Measurements from ENCODE around the gene PACSIN1. TPM values are rescaled to one million over a fixed set of nuclear protein-coding genes. Genes with fewer than 3 reads are reported as not detected.
A peak's percentile ranks its signal among the peaks of the same experiment; 100 is the strongest.

The PACSIN1 gene
- total RNA-seq, 5 donors from 2014 or later (not counting 1 experiment from before 2014, with no cell fraction given), result 0.86 to 3.2 (median 2.4) TPM

GRCh38 chr6:34517461-34517881, 51.6 kb downstream of the PACSIN1 start:
- CTCF ChIA-PET, result no interaction called here
- DNase-seq, result no peak
- Mint-ChIP-seq H3K27ac (no peak overlapping the region), H3K9me3 (no peaks in the 10 kb centered on the region), H3K27me3 (peaks cover 6 to 14% of the 10 kb centered on the region in 2 donors), H3K4me1 (peaks cover 0 to 5% (median 0%) of the 10 kb centered on the region in 3 donors), H3K4me3 (no peak overlapping the region), H3K36me3 (no peaks in the 10 kb centered on the region)
- no peaks in the 10 kb centered on the region for H3K36me3 ChIP-seq (ENCODE audit: control insufficient read depth in 2 of 2, extremely low read depth in 1 of 2, insufficient read depth in 1 of 2, low read length in 1 of 2)
- WGBS (ENCODE audit: insufficient coverage), result 93% methylated on average over 2 of the region's 4 CpGs
- no peaks in the 10 kb centered on the region for H3K9me3 ChIP-seq
- no peak for ATAC-seq (replicated peaks in 1 of 4)
- POLR2A ChIA-PET, result no interaction called here
- H3K27ac ChIP-seq (ENCODE audit: low read length), result no peak overlapping the region
- H3K4me1 ChIP-seq (ENCODE audit: control insufficient read depth in 1 of 2, extremely low read depth in 1 of 2, insufficient read depth in 2 of 2, low read length in 2 of 2), result no peaks in the 10 kb centered on the region
- no peak overlapping the region for H3K4me3 ChIP-seq (ENCODE audit: control insufficient read depth in 1 of 2, extremely low read depth in 1 of 2, low read length in 1 of 2)
- peaks cover 0 to 13% of the 10 kb centered on the region in 2 experiments for H3K27me3 ChIP-seq (replicated peaks in 1 of 2; ENCODE audit: control insufficient read depth in 2 of 2, extremely low read depth in 1 of 2, insufficient read depth in 2 of 2, low read length in 1 of 2)

DNA sequence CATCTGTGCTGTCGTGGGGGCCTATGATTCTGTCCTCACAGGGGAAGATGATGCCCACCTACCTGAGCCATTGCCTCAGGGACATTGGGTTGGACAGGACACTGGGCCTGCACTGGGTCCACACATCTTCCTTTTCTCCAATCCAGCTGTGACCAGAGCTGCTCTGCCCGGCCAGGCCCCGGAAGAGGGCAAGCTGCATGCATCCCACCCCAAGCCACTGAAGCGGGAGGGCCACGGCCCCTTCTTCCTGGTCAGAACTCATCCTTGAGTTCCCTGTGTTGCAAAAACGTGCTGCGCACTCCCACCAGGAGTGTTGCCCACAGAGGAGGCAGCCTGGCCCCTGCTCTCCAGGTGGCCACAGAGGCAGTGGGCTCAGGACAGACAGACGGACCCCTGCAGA, 52.1 kb downstream of the PACSIN1 start:
- peaks cover 2 to 14% of the 10 kb centered on the region in 2 donors for H3K27me3 Mint-ChIP-seq
- Histone ChIP-seq H3K36me3 (ENCODE audit: control insufficient read depth in 2 of 2, extremely low read depth in 1 of 2, insufficient read depth in 1 of 2, low read length in 1 of 2) (no peaks in the 10 kb centered on the region), H3K4me3 (ENCODE audit: control insufficient read depth in 1 of 2, extremely low read depth in 1 of 2, low read length in 1 of 2) (no peak overlapping the region), H3K27me3 (replicated peaks in 1 of 2; ENCODE audit: control insufficient read depth in 2 of 2, extremely low read depth in 1 of 2, insufficient read depth in 2 of 2, low read length in 1 of 2) (peaks cover 0 to 13% of the 10 kb centered on the region in 2 experiments), H3K4me1 (ENCODE audit: control insufficient read depth in 1 of 2, extremely low read depth in 1 of 2, insufficient read depth in 2 of 2, low read length in 2 of 2) (no peaks in the 10 kb centered on the region), H3K9me3 (no peaks in the 10 kb centered on the region), H3K27ac (ENCODE audit: low read length) (no peak overlapping the region)
- no peaks in the 10 kb centered on the region for H3K36me3 Mint-ChIP-seq
- POLR2A ChIA-PET, result no interaction called here
- peaks cover 0 to 5% (median 0%) of the 10 kb centered on the region in 3 donors for H3K4me1 Mint-ChIP-seq
- WGBS (ENCODE audit: insufficient coverage), result 87% methylated on average over 6 of the region's 8 CpGs
- ATAC-seq (replicated peaks in 1 of 4), result no peak
- H3K27ac Mint-ChIP-seq, result no peak overlapping the region
- H3K9me3 Mint-ChIP-seq, result no peaks in the 10 kb centered on the region
- no peak for DNase-seq
- CTCF ChIA-PET, result no interaction called here
- H3K4me3 Mint-ChIP-seq, result no peak overlapping the region

DNA sequence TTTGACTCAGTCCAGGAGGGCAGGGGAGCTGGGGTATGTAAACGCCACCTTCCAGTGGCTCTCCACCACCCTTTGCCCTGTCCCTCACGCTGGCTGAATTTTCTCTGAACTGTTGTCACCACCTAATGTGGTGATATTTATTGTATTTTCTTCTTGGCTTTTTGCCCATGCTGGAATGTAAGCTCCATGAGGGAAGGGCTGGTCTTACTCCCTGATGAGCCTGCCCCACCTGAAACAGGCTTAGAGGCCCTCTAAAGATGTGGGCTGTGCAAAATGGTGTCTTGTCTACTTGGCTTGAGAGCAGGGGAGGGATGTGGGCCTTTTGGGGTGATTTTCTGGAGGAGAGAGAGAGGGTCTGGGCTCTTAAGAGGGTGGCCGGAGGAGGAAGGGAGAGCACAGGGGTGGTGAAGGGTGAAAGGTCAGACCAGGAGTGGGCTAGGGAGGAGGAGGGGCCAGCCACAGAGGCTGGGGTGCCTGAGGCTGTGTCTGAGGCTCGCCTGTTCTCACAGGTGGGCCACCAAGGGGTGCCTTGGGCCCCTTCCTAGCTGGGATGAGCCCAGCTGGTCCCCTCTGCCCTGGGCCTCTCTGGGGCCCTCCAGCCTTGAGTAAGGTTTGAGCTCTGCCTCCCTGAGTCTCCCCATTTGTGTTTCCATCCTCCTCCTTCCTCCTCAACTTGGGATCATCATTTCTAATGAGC, 52.9 kb downstream of the PACSIN1 start:
- Histone ChIP-seq H3K27ac (ENCODE audit: low read length) (no peak overlapping the region), H3K4me1 (ENCODE audit: control insufficient read depth in 1 of 2, extremely low read depth in 1 of 2, insufficient read depth in 2 of 2, low read length in 2 of 2) (no peaks in the 10 kb centered on the region), H3K27me3 (replicated peaks in 1 of 2; ENCODE audit: control insufficient read depth in 2 of 2, extremely low read depth in 1 of 2, insufficient read depth in 2 of 2, low read length in 1 of 2) (peaks cover 0 to 13% of the 10 kb centered on the region in 2 experiments), H3K9me3 (no peaks in the 10 kb centered on the region), H3K4me3 (ENCODE audit: control insufficient read depth in 1 of 2, extremely low read depth in 1 of 2, low read length in 1 of 2) (no peak overlapping the region), H3K36me3 (ENCODE audit: control insufficient read depth in 2 of 2, extremely low read depth in 1 of 2, insufficient read depth in 1 of 2, low read length in 1 of 2) (no peaks in the 10 kb centered on the region)
- DNase-seq (no peak), ATAC-seq (replicated peaks in 1 of 4) (no peak)
- no peaks in the 10 kb centered on the region for H3K36me3 Mint-ChIP-seq
- H3K27ac Mint-ChIP-seq, result no peak overlapping the region
- peaks cover 0 to 5% (median 0%) of the 10 kb centered on the region in 3 donors for H3K4me1 Mint-ChIP-seq
- CTCF ChIA-PET, result no interaction called here
- WGBS (ENCODE audit: insufficient coverage), result 73% methylated on average over 2 of the region's 4 CpGs
- POLR2A ChIA-PET, result no interaction called here
- no peak overlapping the region for H3K4me3 Mint-ChIP-seq
- no peaks in the 10 kb centered on the region for H3K9me3 Mint-ChIP-seq
- H3K27me3 Mint-ChIP-seq, result peaks cover 0 to 12% of the 10 kb centered on the region in 2 donors

DNA sequence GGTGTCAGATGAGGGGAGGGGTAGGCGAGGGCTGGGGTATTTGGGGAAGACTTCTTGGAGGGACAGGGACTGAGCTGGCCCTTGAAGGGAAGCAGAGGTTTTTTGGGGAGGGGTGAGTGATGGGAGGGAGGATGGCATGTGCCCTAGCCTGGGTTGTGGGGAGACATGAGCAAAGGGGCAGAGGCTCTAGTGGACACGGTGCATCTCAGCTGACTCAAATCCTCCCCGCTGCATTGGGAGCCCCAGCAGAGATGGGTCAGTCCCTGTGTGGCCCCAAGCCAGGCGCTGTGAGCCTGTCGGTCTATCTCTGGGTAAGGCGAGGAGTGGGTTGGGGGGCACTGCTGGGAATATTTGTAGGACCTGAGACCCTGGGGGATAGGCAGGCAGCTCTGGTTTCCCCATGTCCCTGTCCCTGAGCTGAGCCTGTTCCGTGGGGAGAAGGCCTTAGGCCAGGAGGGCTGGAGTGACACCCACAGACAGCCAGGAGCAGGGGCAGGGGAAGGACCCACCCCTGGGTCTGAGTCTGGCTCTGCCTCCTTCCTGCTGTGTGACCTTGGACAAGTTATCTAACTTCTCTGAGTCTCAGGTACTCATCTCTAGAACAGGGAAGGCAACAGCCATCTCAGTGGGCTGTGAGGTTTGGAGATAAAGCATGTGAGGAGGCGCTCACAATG, 54.2 kb downstream of the PACSIN1 start:
- 87% methylated on average over 8 of the region's 8 CpGs for WGBS (ENCODE audit: insufficient coverage)
- Mint-ChIP-seq H3K4me1 (no peaks in the 10 kb centered on the region), H3K36me3 (no peaks in the 10 kb centered on the region), H3K27ac (no peak overlapping the region), H3K27me3 (peaks cover 0 to 3% of the 10 kb centered on the region in 2 donors), H3K4me3 (no peak overlapping the region), H3K9me3 (no peaks in the 10 kb centered on the region)
- no peak for DNase-seq
- ATAC-seq (replicated peaks in 1 of 4), result no peak
- no peaks in the 10 kb centered on the region for H3K9me3 ChIP-seq
- H3K4me1 ChIP-seq (ENCODE audit: control insufficient read depth in 1 of 2, extremely low read depth in 1 of 2, insufficient read depth in 2 of 2, low read length in 2 of 2), result no peaks in the 10 kb centered on the region
- ChIA-PET CTCF (no interaction called here), POLR2A (no interaction called here)
- H3K27ac ChIP-seq (ENCODE audit: low read length), result no peak overlapping the region
- H3K27me3 ChIP-seq (replicated peaks in 1 of 2; ENCODE audit: control insufficient read depth in 2 of 2, extremely low read depth in 1 of 2, insufficient read depth in 2 of 2, low read length in 1 of 2), result peaks cover 0 to 9% of the 10 kb centered on the region in 2 experiments
- H3K36me3 ChIP-seq (ENCODE audit: control insufficient read depth in 2 of 2, extremely low read depth in 1 of 2, insufficient read depth in 1 of 2, low read length in 1 of 2), result no peaks in the 10 kb centered on the region
- no peak overlapping the region for H3K4me3 ChIP-seq (ENCODE audit: control insufficient read depth in 1 of 2, extremely low read depth in 1 of 2, low read length in 1 of 2)

DNA sequence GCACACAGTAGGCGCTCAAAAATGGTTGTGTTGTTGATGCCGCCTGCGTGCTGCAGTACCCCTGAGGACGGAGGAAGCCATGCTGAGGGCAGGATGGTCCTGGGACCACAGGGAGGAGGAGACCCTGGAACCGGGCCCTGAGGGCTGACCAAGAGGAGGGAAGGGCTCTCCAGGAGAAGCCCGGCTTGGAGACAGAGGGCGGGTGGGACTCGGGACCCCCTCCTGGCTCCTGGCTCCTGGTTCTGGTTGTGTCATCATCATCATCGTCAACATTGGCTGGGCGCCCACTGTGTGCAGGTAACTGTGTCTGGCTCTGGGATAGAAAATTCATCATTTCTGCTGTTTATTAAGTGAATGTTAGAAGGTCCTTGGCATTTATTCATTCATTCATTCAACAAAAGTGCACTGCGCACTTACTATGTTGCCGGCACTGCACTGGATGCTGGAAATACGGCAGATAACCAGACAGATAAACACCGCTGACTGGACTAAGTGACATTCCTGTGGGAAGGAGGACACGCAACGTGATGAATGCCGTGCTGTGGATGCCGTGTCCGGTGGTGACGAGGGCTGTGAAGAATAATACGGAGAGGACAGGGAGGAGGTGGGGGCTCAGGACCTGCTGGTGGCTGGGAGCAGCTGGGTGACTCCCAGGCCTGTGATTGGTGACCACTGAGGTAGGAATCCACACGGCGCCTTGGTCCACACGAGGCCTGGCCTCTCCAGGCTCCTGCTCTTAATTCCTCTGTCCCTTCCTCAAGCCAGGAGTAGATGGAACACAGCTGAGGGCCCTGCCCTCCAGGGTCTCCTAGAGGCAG, 55.0 kb downstream of the PACSIN1 start:
- Mint-ChIP-seq H3K27ac (no peak overlapping the region), H3K9me3 (no peaks in the 10 kb centered on the region), H3K27me3 (peaks cover 0 to 3% of the 10 kb centered on the region in 2 donors), H3K36me3 (no peaks in the 10 kb centered on the region), H3K4me1 (peaks cover 0 to 2% (median 0%) of the 10 kb centered on the region in 3 donors), H3K4me3 (no peak overlapping the region)
- 92% methylated on average over 19 of the region's 24 CpGs for WGBS (ENCODE audit: insufficient coverage)
- Histone ChIP-seq H3K36me3 (ENCODE audit: control insufficient read depth in 2 of 2, extremely low read depth in 1 of 2, insufficient read depth in 1 of 2, low read length in 1 of 2) (no peaks in the 10 kb centered on the region), H3K9me3 (no peaks in the 10 kb centered on the region), H3K4me3 (ENCODE audit: control insufficient read depth in 1 of 2, extremely low read depth in 1 of 2, low read length in 1 of 2) (no peak overlapping the region), H3K4me1 (ENCODE audit: control insufficient read depth in 1 of 2, extremely low read depth in 1 of 2, insufficient read depth in 2 of 2, low read length in 2 of 2) (no peaks in the 10 kb centered on the region), H3K27me3 (replicated peaks in 1 of 2; ENCODE audit: control insufficient read depth in 2 of 2, extremely low read depth in 1 of 2, insufficient read depth in 2 of 2, low read length in 1 of 2) (peaks cover 0 to 5% of the 10 kb centered on the region in 2 experiments), H3K27ac (ENCODE audit: low read length) (no peak overlapping the region)
- POLR2A ChIA-PET, result no interaction called here
- CTCF ChIA-PET, result no interaction called here
- ATAC-seq (replicated peaks in 1 of 4) (no peak), DNase-seq (peak in 1 of 35 experiments; percentile 0)

- DNase-seq (no peak), ATAC-seq (replicated peaks in 1 of 4) (no peak)
- Histone ChIP-seq H3K36me3 (ENCODE audit: control insufficient read depth in 2 of 2, extremely low read depth in 1 of 2, insufficient read depth in 1 of 2, low read length in 1 of 2) (no peaks in the 10 kb centered on the region), H3K4me3 (ENCODE audit: control insufficient read depth in 1 of 2, extremely low read depth in 1 of 2, low read length in 1 of 2) (no peak overlapping the region), H3K4me1 (ENCODE audit: control insufficient read depth in 1 of 2, extremely low read depth in 1 of 2, insufficient read depth in 2 of 2, low read length in 2 of 2) (peaks cover 0 to 5% of the 10 kb centered on the region in 2 experiments), H3K9me3 (no peaks in the 10 kb centered on the region), H3K27ac (ENCODE audit: low read length) (no peak overlapping the region), H3K27me3 (replicated peaks in 1 of 2; ENCODE audit: control insufficient read depth in 2 of 2, extremely low read depth in 1 of 2, insufficient read depth in 2 of 2, low read length in 1 of 2) (peaks cover 0 to 2% of the 10 kb centered on the region in 2 experiments)
- POLR2A ChIA-PET, result no interaction called here
- Mint-ChIP-seq H3K4me1 (peaks cover 0 to 2% (median 0%) of the 10 kb centered on the region in 3 donors), H3K27me3 (peaks cover 0 to 3% of the 10 kb centered on the region in 2 donors), H3K36me3 (no peaks in the 10 kb centered on the region), H3K9me3 (no peaks in the 10 kb centered on the region), H3K27ac (no peak overlapping the region), H3K4me3 (no peak overlapping the region)
- 72% methylated on average over 24 of the region's 28 CpGs for WGBS (ENCODE audit: insufficient coverage)
- CTCF ChIA-PET, result no interaction called here
Observed at GRCh38 chr6:34521463-34522285, 55.8 kb downstream of the PACSIN1 start.
